ENCODE results near the gene SCD5.

SCD5 gene

GRCh38 chr4:82780170-82780751, 18.3 kb downstream of the SCD5 start:
- DNase-seq (ENCODE audit: extremely low spot score) = no peak
- ChIA-PET POLR2A (no interaction called here), CTCF (no interaction called here)
- TF ChIP-seq CTCF (IDR thresholded peaks at IDR 0.05; ENCODE audit: control extremely low read depth, extremely low read depth, low read depth, missing control alignments) = no peak

- DNase-seq (ENCODE audit: extremely low spot score) = no peak
- CTCF ChIA-PET = interaction anchor here (1.2 to 1.4 kb wide), 2 partner anchors 10 to 25 kb away, joined by 3 read pairs; no protein-coding TSS in a partner anchor
- TF ChIP-seq CTCF (IDR thresholded peaks at IDR 0.05; ENCODE audit: control extremely low read depth, extremely low read depth, low read depth, missing control alignments) = no peak
- POLR2A ChIA-PET = no interaction called here
Measured at GRCh38 chr4:82779032-82779431, 19.6 kb downstream of the SCD5 start.

GRCh38 chr4:82777857-82778525, 20.6 kb downstream of the SCD5 start:
- DNase-seq (ENCODE audit: extremely low spot score) = no peak
- POLR2A ChIA-PET = no interaction called here
- no peak for TF ChIP-seq CTCF (IDR thresholded peaks at IDR 0.05; ENCODE audit: control extremely low read depth, extremely low read depth, low read depth, missing control alignments)
- CTCF ChIA-PET = interaction anchor here (1.2 to 1.4 kb wide), 2 partner anchors 11 to 24 kb away, joined by 3 read pairs; no protein-coding TSS in a partner anchor

GRCh38 chr4:82776925-82777542, 21.6 kb downstream of the SCD5 start:
- no peak for TF ChIP-seq CTCF (IDR thresholded peaks at IDR 0.05; ENCODE audit: control extremely low read depth, extremely low read depth, low read depth, missing control alignments)
- DNase-seq (ENCODE audit: extremely low spot score) = no peak
- ChIA-PET CTCF (interaction anchor here (1.6 kb wide), 1 partner anchor 9 kb away, joined by 5 read pairs; no protein-coding TSS in a partner anchor), POLR2A (no interaction called here)

GRCh38 chr4:82775243-82775642, 23.4 kb downstream of the SCD5 start:
- no peak for DNase-seq (ENCODE audit: extremely low spot score)
- ChIA-PET POLR2A (no interaction called here), CTCF (no interaction called here)
- no peak for TF ChIP-seq CTCF (IDR thresholded peaks at IDR 0.05; ENCODE audit: control extremely low read depth, extremely low read depth, low read depth, missing control alignments)

GRCh38 chr4:82774711-82775171, 23.9 kb downstream of the SCD5 start:
- DNase-seq (ENCODE audit: extremely low spot score) = no peak
- ChIA-PET POLR2A (interaction anchor here (0.9 kb wide), 1 partner anchor 115 kb away, joined by 3 read pairs; no protein-coding TSS in a partner anchor), CTCF (no interaction called here)
- TF ChIP-seq CTCF (IDR thresholded peaks at IDR 0.05; ENCODE audit: control extremely low read depth, extremely low read depth, low read depth, missing control alignments) = no peak

All from GM10248 (cell line).